Measurements from ENCODE around the gene DHCR7.

DNA sequence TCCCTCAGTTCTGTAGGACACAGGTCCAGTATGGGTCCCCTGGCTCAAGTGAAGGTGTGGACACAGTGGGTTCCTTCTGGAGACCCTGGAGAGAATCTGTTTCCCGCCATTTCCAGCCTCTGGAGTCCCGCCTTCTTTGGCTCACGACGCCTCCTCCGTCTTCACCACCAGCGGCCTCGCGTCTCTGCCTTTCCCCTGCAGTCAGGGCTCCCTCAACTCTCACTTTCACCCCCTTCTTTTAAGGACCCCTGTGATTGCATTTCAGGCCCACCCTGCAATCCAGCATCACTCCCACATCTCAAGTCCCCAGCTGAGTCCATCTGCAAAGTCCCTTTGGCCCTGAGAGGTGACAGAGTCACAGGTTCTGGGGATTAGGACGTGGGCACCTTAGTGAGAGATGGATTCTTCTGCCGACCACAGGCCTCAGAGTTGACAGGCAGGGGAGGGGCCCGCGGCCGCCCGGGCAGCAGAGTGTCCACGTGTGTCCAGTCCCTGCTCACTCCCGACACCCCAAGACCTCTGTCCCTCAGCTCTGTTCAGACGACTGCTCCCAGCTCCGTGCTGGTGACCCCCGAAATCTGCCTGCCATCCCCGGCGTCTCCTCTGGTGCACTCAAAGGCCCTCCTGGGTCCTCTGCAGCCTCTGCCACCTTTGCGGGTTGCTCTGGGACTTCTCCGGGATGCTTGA is 42.0 kb upstream of the DHCR7 start:
- TF ChIP-seq CTCF (IDR thresholded peaks at IDR 0.05) (no peak), EZH2 (IDR thresholded peaks at IDR 0.05; ENCODE audit: borderline replicate concordance, insufficient read depth, low read depth, low read length, poor library complexity, severe bottlenecking) (no peak)
